ENCODE results near the gene KRTAP1-5.

The KRTAP1-5 gene

DNA sequence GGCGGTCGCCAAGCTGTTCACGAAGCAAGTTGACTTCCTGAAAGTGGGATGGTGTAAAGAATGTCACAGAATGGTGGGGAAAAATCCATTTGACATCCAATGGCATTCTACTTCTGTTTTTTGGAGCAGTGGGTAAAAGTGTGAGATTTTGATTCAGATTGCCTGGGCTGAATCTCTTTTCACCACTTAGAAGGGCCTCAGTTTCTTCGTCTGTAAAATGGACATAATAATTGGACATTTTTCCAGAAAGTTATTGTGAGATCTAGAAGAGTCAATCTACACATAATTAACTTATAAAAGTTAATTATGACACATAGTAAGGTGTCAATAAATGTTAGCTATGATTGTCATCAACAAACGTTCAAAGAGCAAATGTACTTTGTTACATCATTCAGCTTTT lies 45.9 kb downstream of the KRTAP1-5 start:
- Histone ChIP-seq H3K9ac (ENCODE audit: low read depth, low read length) (no peak overlapping the region), H3K4me1 (ENCODE audit: control insufficient read depth, insufficient read depth, low read length) (peaks cover 9% of the 10 kb centered on the region; the same call in 1 of the 2 replicates), H3K9me3 (ENCODE audit: control insufficient read depth, insufficient read depth, low read length) (no peaks in the 10 kb centered on the region), H3K4me3 (ENCODE audit: low read depth, low read length) (no peak overlapping the region), H3K27ac (ENCODE audit: low read depth, low read length) (no peak overlapping the region), H3K36me3 (ENCODE audit: control insufficient read depth, insufficient read depth, low read length) (no peaks in the 10 kb centered on the region), H3K27me3 (ENCODE audit: control insufficient read depth, insufficient read depth, low read length) (no peaks in the 10 kb centered on the region)

DNA sequence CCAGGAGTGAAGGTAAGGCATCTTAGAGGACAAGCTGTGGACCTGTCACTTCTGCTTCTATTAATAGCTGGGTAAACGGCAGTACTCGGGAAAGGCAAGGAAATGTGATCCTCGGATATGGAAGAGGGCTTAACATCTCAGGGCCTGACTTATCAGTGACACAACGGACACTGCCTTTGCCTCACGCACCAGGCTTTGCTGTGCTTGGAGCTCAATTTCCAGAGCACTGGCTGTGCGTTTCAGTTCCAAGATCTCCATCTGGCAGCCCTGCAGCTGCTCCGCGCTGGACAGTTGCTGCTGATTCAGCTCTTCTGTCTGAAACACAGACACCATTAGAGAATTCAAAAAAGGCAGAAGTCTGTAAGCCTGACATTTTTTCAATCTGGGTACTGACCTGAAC lies 46.4 kb downstream of the KRTAP1-5 start:
- no peak overlapping the region for H3K27ac ChIP-seq (ENCODE audit: low read depth, low read length)
- no peaks in the 10 kb centered on the region for H3K27me3 ChIP-seq (ENCODE audit: control insufficient read depth, insufficient read depth, low read length)
- H3K4me3 ChIP-seq (ENCODE audit: low read depth, low read length) = no peak overlapping the region
- H3K36me3 ChIP-seq (ENCODE audit: control insufficient read depth, insufficient read depth, low read length) = no peaks in the 10 kb centered on the region
- no peaks in the 10 kb centered on the region for H3K9me3 ChIP-seq (ENCODE audit: control insufficient read depth, insufficient read depth, low read length)
- H3K9ac ChIP-seq (ENCODE audit: low read depth, low read length) = no peak overlapping the region
- peaks cover 9% of the 10 kb centered on the region; the same call in 1 of the 2 replicates for H3K4me1 ChIP-seq (ENCODE audit: control insufficient read depth, insufficient read depth, low read length)

DNA sequence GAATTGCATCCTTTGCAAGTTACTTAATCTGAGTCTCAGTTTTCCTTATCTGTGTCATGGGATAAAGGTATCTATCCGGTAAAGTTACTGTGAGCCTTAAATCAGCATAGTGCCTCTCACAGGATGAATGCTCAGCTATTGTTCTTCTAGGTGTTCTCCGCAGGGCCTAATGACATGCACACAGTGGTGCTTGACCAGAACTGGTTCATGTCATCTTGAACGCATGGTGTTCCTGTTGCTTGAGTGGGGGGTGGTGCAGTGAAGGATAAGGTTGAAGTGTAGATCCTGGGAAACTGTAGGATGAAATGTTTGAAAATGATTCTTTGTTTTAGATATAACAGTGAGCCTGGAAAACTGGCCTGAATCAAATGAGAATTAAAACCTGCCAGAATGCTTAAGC lies 46.9 kb downstream of the KRTAP1-5 start:
- Histone ChIP-seq H3K9me3 (ENCODE audit: control insufficient read depth, insufficient read depth, low read length) (no peaks in the 10 kb centered on the region), H3K36me3 (ENCODE audit: control insufficient read depth, insufficient read depth, low read length) (no peaks in the 10 kb centered on the region), H3K27ac (ENCODE audit: low read depth, low read length) (no peak overlapping the region), H3K27me3 (ENCODE audit: control insufficient read depth, insufficient read depth, low read length) (no peaks in the 10 kb centered on the region), H3K4me1 (ENCODE audit: control insufficient read depth, insufficient read depth, low read length) (peaks cover 9% of the 10 kb centered on the region; the same call in 1 of the 2 replicates), H3K4me3 (ENCODE audit: low read depth, low read length) (no peak overlapping the region), H3K9ac (ENCODE audit: low read depth, low read length) (no peak overlapping the region)

DNA sequence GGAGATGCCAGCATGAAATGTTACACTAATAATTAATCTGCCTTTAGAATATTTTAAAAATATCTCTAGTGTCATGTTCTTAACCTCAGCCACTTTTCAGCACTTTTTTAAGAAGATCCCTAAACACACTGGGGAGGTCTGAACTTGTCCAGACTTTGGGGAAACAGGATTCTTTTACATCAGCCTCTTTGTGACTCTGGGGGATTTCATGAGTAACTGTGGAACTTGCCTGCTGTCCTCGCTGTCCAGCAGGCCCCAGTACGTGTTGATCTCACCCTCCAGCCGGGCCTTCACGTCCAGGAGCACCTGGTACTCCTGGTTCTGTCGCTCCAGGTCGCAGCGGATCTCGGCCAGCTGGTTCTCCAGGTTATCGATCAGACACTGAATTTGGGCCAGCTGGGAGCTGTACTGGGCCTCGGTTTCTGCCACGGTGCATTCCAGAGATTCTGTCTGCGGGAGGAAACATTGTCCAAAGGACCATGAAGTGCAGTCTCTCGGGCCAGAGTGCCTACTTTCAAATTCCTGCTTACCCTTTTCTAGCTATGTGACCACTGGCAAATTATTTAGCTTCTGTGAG lies 48.3 kb downstream of the KRTAP1-5 start:
- Histone ChIP-seq H3K9ac (ENCODE audit: low read depth, low read length) (no peak overlapping the region), H3K27ac (ENCODE audit: low read depth, low read length) (no peak overlapping the region), H3K27me3 (ENCODE audit: control insufficient read depth, insufficient read depth, low read length) (no peaks in the 10 kb centered on the region), H3K4me3 (ENCODE audit: low read depth, low read length) (no peak overlapping the region), H3K9me3 (ENCODE audit: control insufficient read depth, insufficient read depth, low read length) (no peaks in the 10 kb centered on the region), H3K4me1 (ENCODE audit: control insufficient read depth, insufficient read depth, low read length) (peaks cover 9% of the 10 kb centered on the region; the same call in 1 of the 2 replicates), H3K36me3 (ENCODE audit: control insufficient read depth, insufficient read depth, low read length) (no peaks in the 10 kb centered on the region)

Measured in HUES48 (cell line).